ENCODE measurements around the gene ARV1. TPM values are rescaled to one million over a fixed set of nuclear protein-coding genes. Genes with fewer than 3 reads are reported as not detected.

The ARV1 gene
- total and polyA plus RNA-seq, 2 of the 13 experiments (the other 11 are each of a cell fraction or from before 2014, with no cell fraction given): 13.0 to 15.2 TPM

GRCh38 chr1:230978491-230979388 is at the start of gene ARV1, which contains the start of gene TTC13 (continued):
- TF ChIP-seq SRY (CRISPR knock-in tag; IDR thresholded peaks at IDR 0.05) (peak; percentile 89; the same call in 1 of the 2 replicates), ZSCAN29 (CRISPR knock-in tag; conservative IDR thresholded peaks at IDR 0.05) (no peak), GMEB1 (CRISPR knock-in tag; IDR thresholded peaks at IDR 0.05; ENCODE audit: borderline replicate concordance) (peak; percentile 99), ZNF251 (CRISPR knock-in tag; IDR thresholded peaks at IDR 0.05) (no peak), SATB2 (CRISPR knock-in tag; IDR thresholded peaks at IDR 0.05) (no peak), DPF2 (CRISPR knock-in tag; IDR thresholded peaks at IDR 0.05; ENCODE audit: borderline replicate concordance, low read depth) (no peak), GMEB2 (CRISPR knock-in tag; IDR thresholded peaks at IDR 0.05; ENCODE audit: low read depth) (peak; percentile 95), GABPA (IDR thresholded peaks at IDR 0.05; ENCODE audit: low read depth, low read length) (peak; percentile 90), GABPA (CRISPR knock-in tag; IDR thresholded peaks at IDR 0.05; ENCODE audit: low read depth) (peak; percentile 98), PPARG (CRISPR knock-in tag; conservative IDR thresholded peaks at IDR 0.05) (peak; percentile 46), RARG (CRISPR knock-in tag; IDR thresholded peaks at IDR 0.05; ENCODE audit: low read depth) (no peak), ZNF503 (CRISPR knock-in tag; IDR thresholded peaks at IDR 0.05) (no peak), YY1 (IDR thresholded peaks at IDR 0.05; ENCODE audit: insufficient read depth, insufficient replicate concordance, low read depth, low read length) (peak; percentile 75), KDM3A (CRISPR knock-in tag; IDR thresholded peaks at IDR 0.05; ENCODE audit: low read depth) (peak; percentile 82; the same call in 1 of the 2 replicates), SRSF9 (IDR thresholded peaks at IDR 0.05; ENCODE audit: borderline replicate concordance, insufficient read depth, low read depth, low read length, poor library complexity, severe bottlenecking) (no peak), MYC (CRISPR knock-in tag; IDR thresholded peaks at IDR 0.05; ENCODE audit: borderline replicate concordance) (peak; percentile 89), IRF2 (CRISPR knock-in tag; IDR thresholded peaks at IDR 0.05) (peak; percentile 96), REPIN1 (CRISPR knock-in tag; IDR thresholded peaks at IDR 0.05; ENCODE audit: borderline replicate concordance, low read depth) (peak; percentile 71; the same call in 1 of the 2 replicates), TP53 (CRISPR knock-in tag; conservative IDR thresholded peaks at IDR 0.05) (peak; percentile 73; the same call in 1 of the 2 replicates), ZNF335 (CRISPR knock-in tag; IDR thresholded peaks at IDR 0.05) (0 out of 2 replicates have a peak, but pooled peaks have one; percentile 80), CEBPZ (IDR thresholded peaks at IDR 0.05; ENCODE audit: low read length) (no peak)

Measured in HepG2 (cell line).